H9 (cell line): ENCODE results near the gene DTD1. TPM values are rescaled to one million over a fixed set of nuclear protein-coding genes. Genes with fewer than 3 reads are reported as not detected.

Experiments
- DNase-seq: peaks from one replicate; pipeline ENCODE4 v3.0.0-alpha.2; 2017
- H2AFZ ChIP-seq: one replicate; pipeline ENCODE4 v1.6.1; 2013; ENCODE audit warnings: mild to moderate bottlenecking, low read length, control low read depth, moderate library complexity
- H2AK5ac ChIP-seq: 2 replicates; pipeline ENCODE4 v1.6.1; 2013; ENCODE audit warnings: low read length, control low read depth, mixed read lengths; ENCODE audit not compliant: insufficient read length
- H2BK120ac ChIP-seq: one replicate; pipeline ENCODE4 v1.6.1; 2013; ENCODE audit warnings: low read depth, mild to moderate bottlenecking, low read length, control low read depth, inconsistent platforms; ENCODE audit not compliant: poor library complexity, severe bottlenecking
- H2BK12ac ChIP-seq: 2 replicates; pipeline ENCODE4 v1.6.1; 2013; ENCODE audit warnings: low read length, control low read depth, mixed read lengths, low read depth; ENCODE audit not compliant: insufficient read length
- H2BK15ac ChIP-seq: 2 replicates; pipeline ENCODE4 v1.6.1; 2013; ENCODE audit warnings: low read depth, low read length, control low read depth
- H2BK20ac ChIP-seq: one replicate; pipeline ENCODE4 v1.6.1; 2013; ENCODE audit warnings: low read depth, mild to moderate bottlenecking, low read length, control low read depth, inconsistent platforms; ENCODE audit not compliant: poor library complexity, severe bottlenecking
- H2BK5ac ChIP-seq: 2 replicates; pipeline ENCODE4 v1.6.1; 2013; ENCODE audit warnings: low read length, control low read depth, mixed read lengths; ENCODE audit not compliant: insufficient read length
- H3K14ac ChIP-seq: 2 replicates; pipeline ENCODE4 v1.6.1; 2013; ENCODE audit warnings: low read length, control low read depth; ENCODE audit not compliant: insufficient read depth
- H3K18ac ChIP-seq: 2 replicates; pipeline ENCODE4 v1.6.1; 2013; ENCODE audit warnings: low read depth, mild to moderate bottlenecking, mixed read lengths, low read length, control low read depth; ENCODE audit not compliant: insufficient read length
- H3K23ac ChIP-seq: 2 replicates; pipeline ENCODE4 v1.6.1; 2013; ENCODE audit warnings: low read length, control low read depth, mixed read lengths, low read depth; ENCODE audit not compliant: insufficient read length
- H3K23me2 ChIP-seq: 2 replicates; pipeline ENCODE4 v1.6.1; 2013; ENCODE audit warnings: low read depth, mild to moderate bottlenecking, mixed read lengths, low read length, control low read depth; ENCODE audit not compliant: insufficient read length, poor library complexity, severe bottlenecking
- H3K27ac ChIP-seq: 2 replicates; pipeline ENCODE4 v1.5.1; 2013; ENCODE audit warnings: low read length, control low read depth, mixed read lengths, low read depth; ENCODE audit not compliant: insufficient read length
- H3K27me3 ChIP-seq: 2 replicates; pipeline ENCODE4 v1.6.1; 2013; ENCODE audit warnings: low read length, control low read depth, inconsistent platforms; ENCODE audit not compliant: insufficient read depth
- H3K4ac ChIP-seq: 2 replicates; pipeline ENCODE4 v1.6.1; 2013; ENCODE audit warnings: low read depth, mild to moderate bottlenecking, control low read depth, inconsistent platforms, low read length, moderate library complexity
- H3K4me1 ChIP-seq: 2 replicates; pipeline ENCODE4 v1.6.1; 2013; ENCODE audit warnings: low read length, control low read depth, inconsistent platforms; ENCODE audit not compliant: insufficient read depth
- H3K4me2 ChIP-seq: 2 replicates; pipeline ENCODE4 v1.6.1; 2013; ENCODE audit warnings: low read length, control low read depth, mixed read lengths; ENCODE audit not compliant: insufficient read length, insufficient read depth
- H3K56ac ChIP-seq: 2 replicates; pipeline ENCODE4 v1.6.1; 2013; ENCODE audit warnings: low read depth, mild to moderate bottlenecking, mixed read lengths, low read length, control low read depth; ENCODE audit not compliant: insufficient read length
- H3K79me1 ChIP-seq: 2 replicates; pipeline ENCODE4 v1.6.1; 2013; ENCODE audit warnings: low read depth, mild to moderate bottlenecking, moderate library complexity, low read length, control low read depth, inconsistent platforms; ENCODE audit not compliant: insufficient read depth, poor library complexity, severe bottlenecking
- H3K79me2 ChIP-seq: 2 replicates; pipeline ENCODE4 v1.6.1; 2013; ENCODE audit warnings: low read length, control low read depth, inconsistent platforms; ENCODE audit not compliant: insufficient read depth
- H3K9ac ChIP-seq: 2 replicates; pipeline ENCODE4 v1.6.1; 2013; ENCODE audit warnings: low read length, control low read depth, mixed read lengths; ENCODE audit not compliant: insufficient read length; ENCODE audit errors: extremely low read depth
- H3K9me3 ChIP-seq: one replicate; pipeline ENCODE4 v1.6.1; 2013; ENCODE audit warnings: low read depth, low read length, inconsistent platforms; ENCODE audit not compliant: control insufficient read depth
- H3T11ph ChIP-seq: one replicate; pipeline ENCODE4 v1.6.1; 2013; ENCODE audit warnings: mild to moderate bottlenecking, low read length, control low read depth, inconsistent platforms
- H4K20me1 ChIP-seq: one replicate; pipeline ENCODE4 v1.6.1; 2013; ENCODE audit not compliant: control insufficient read depth, insufficient read length, insufficient read depth
- H4K5ac ChIP-seq: 2 replicates; pipeline ENCODE4 v1.6.1; 2013; ENCODE audit warnings: low read depth, mild to moderate bottlenecking, mixed read lengths, low read length, control low read depth; ENCODE audit not compliant: insufficient read length
- H4K8ac ChIP-seq: replicated peaks from 2 replicates; pipeline ENCODE4 v1.6.1; 2013; ENCODE audit warnings: low read length, control low read depth, mixed read lengths, low read depth; ENCODE audit not compliant: insufficient read length
- H4K91ac ChIP-seq: 2 replicates; pipeline ENCODE4 v1.6.1; 2013; ENCODE audit warnings: low read depth, mild to moderate bottlenecking, moderate library complexity, mixed read lengths, low read length, control low read depth; ENCODE audit not compliant: insufficient read length
- H3K27ac Mint-ChIP-seq, 3 experiments: 2 replicates in 2 of 3; 3 replicates in 1 of 3; pipeline ENCODE4 v1.8.0; 2020 to 2021; ENCODE audit warnings: mixed read lengths in 3 of 3, mild to moderate bottlenecking in 1 of 3, moderate library complexity in 1 of 3
- H3K27me3 Mint-ChIP-seq: 2 replicates; pipeline ENCODE4 v1.8.0; 2021; ENCODE audit warnings: low read depth, mild to moderate bottlenecking, moderate library complexity, mixed read lengths
- H3K36me3 Mint-ChIP-seq, 3 experiments: 2 replicates in 2 of 3; 3 replicates in 1 of 3; pipeline ENCODE4 v1.8.0; 2020 to 2021; ENCODE audit warnings: low read depth in 3 of 3, mixed read lengths in 3 of 3; ENCODE audit not compliant: insufficient read depth in 1 of 3
- H3K4me1 Mint-ChIP-seq, 2 experiments: 2 replicates each; pipeline ENCODE4 v1.8.0; 2020; ENCODE audit warnings: mixed read lengths in 2 of 2
- H3K4me3 Mint-ChIP-seq, 2 experiments: 2 replicates in 1 of 2; 3 replicates in 1 of 2; pipeline ENCODE4 v1.8.0; 2020 to 2021; ENCODE audit warnings: mild to moderate bottlenecking in 2 of 2, mixed read lengths in 2 of 2, moderate library complexity in 1 of 2
- H3K9me3 Mint-ChIP-seq, 2 experiments: 2 replicates in 1 of 2; 3 replicates in 1 of 2; pipeline ENCODE4 v1.8.0; 2020; ENCODE audit warnings: mild to moderate bottlenecking in 2 of 2, mixed read lengths in 2 of 2, moderate library complexity in 1 of 2
- CTCF ChIP-seq: fragments of 200-600 bp; sonication (generic); conservative IDR thresholded peaks from 3 replicates; pipeline ENCODE4 v1.8.0; 2021; ENCODE audit warnings: antibody characterized with exemption, mild to moderate bottlenecking
- WGBS: extraction: QIAGEN DNeasy Blood & Tissue Kit; methylation state at CpG from one replicate; pipeline ENCODE4 v1.1.7; 2013; ENCODE audit warnings: missing lambda C conversion rate, low lambda C conversion rate, mixed read lengths; ENCODE audit not compliant: insufficient read length; ENCODE audit errors: extremely low coverage; 5-methylcytosine and 5-hydroxymethylcytosine counted together
- total RNA-seq: library from RNA; stranded (reverse); gene quantifications from 2 replicates; pipeline ENCODE4 v1.2.1, GENCODE V29; 2021

Gene DTD1
- total RNA-seq, 1 experiment from 2014 or later = 62.0 TPM

DNA sequence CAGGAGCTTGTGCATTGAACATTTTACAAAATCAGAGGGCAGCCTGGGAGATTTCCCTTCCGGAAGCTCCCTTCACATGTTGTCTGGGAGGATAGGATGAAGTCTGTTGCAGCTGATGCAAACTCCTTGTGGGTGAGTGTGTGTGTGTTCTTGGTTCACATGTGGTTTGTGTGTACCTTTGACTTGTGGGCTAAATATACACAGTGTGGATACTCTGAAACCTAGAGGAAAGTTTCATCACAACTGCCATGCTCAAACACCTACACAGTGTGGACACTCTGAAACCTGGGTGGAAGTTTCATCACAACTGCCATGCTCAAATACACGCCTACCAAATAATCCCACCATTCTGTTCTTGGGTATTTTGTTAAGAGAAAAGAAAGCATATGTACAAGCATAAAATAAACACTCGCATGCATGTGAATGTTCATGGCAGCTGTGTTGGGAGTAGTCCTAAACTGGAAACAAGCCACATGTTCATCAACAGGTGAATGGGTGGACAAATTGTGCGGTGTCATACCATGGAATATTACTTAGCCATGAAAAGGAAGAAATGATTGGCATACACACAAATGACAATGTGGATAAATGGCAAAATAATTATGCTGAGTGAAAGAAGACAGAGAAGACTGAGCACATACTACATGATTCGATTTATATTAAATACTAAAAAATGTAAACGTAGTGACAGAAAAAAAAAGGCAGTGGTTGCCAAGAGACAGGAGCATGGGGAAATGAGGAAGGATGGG lies 227.5 kb downstream of the DTD1 start:
- Histone ChIP-seq H2BK20ac (no peak overlapping the region), H2BK12ac (no peak overlapping the region), H4K5ac (no peak overlapping the region), H3K9ac (no peak overlapping the region), H2AFZ (no peak overlapping the region), H2AK5ac (no peak overlapping the region), H3K27ac (no peak overlapping the region), H3K27me3 (no peaks in the 10 kb centered on the region), H2BK5ac (no peak overlapping the region), H4K91ac (no peak overlapping the region), H4K20me1 (no peaks in the 10 kb centered on the region), H2BK15ac (no peak overlapping the region), H2BK120ac (no peak overlapping the region), H3K4ac (no peak overlapping the region), H3K23ac (no peak overlapping the region), H3K4me1 (no peaks in the 10 kb centered on the region), H3T11ph (no peak overlapping the region), H3K14ac (no peak overlapping the region), H3K18ac (no peak overlapping the region), H3K56ac (no peak overlapping the region), H4K8ac (no peak overlapping the region), H3K79me2 (no peaks in the 10 kb centered on the region), H3K9me3 (no peaks in the 10 kb centered on the region), H3K23me2 (no peaks in the 10 kb centered on the region), H3K4me2 (no peak overlapping the region), H3K79me1 (no peaks in the 10 kb centered on the region)
- Mint-ChIP-seq H3K36me3 (no peaks in the 10 kb centered on the region; a peak in 1 of 7 replicates), H3K4me1 (no peaks in the 10 kb centered on the region), H3K9me3 (no peaks in the 10 kb centered on the region; a peak in 1 of 5 replicates), H3K27me3 (peaks cover 12% of the 10 kb centered on the region), H3K4me3 (no peak overlapping the region), H3K27ac (no peak overlapping the region)
- TF ChIP-seq CTCF = no peak
- DNase-seq = no peak
- no CpG with 5 or more reads among the region's 6 CpGs for WGBS

Other genes starting within 250 kb of the DTD1 start
- gene DZANK1, start 121.0 kb upstream of the DTD1 start, total RNA-seq = 9.6 and 10.5 TPM in 2 replicates
- gene POLR3F, start 120.7 kb upstream of the DTD1 start, total RNA-seq = 16.1 and 17.6 TPM in 2 replicates
- gene RBBP9, start 90.8 kb upstream of the DTD1 start, total RNA-seq = 12.0 TPM in 2 replicates
- gene SEC23B, start 80.1 kb upstream of the DTD1 start, total RNA-seq = 60.0 and 65.9 TPM in 2 replicates
- 66.5 and 75.9 TPM in 2 replicates for gene SMIM26, start 20.6 kb upstream of the DTD1 start, total RNA-seq
- not detected in 2 replicates for gene SCP2D1, start 225.7 kb downstream of the DTD1 start, total RNA-seq